Measurements from ENCODE around the gene MOCOS. TPM values are rescaled to one million over a fixed set of nuclear protein-coding genes. Genes with fewer than 3 reads are reported as not detected.

MOCOS gene
- total RNA-seq, 1 experiment from 2014 or later, result 12.1 TPM

GRCh38 chr18:36307513-36307912 is 120.2 kb downstream of the MOCOS start:
- H3K27ac ChIP-seq (ENCODE audit: low read depth, low read length), result no peak overlapping the region
- no peaks in the 10 kb centered on the region for H4K20me1 ChIP-seq (ENCODE audit: insufficient read depth)
- no peak overlapping the region for H3K9ac ChIP-seq (ENCODE audit: low read length)
- intact Hi-C loops (cut with micrococcal nuclease), result no loop called here
- BruUV-seq (replicated peaks), result no TSS peak
- no peaks in the 10 kb centered on the region for H3K9me2 ChIP-seq (ENCODE audit: insufficient read depth)
- POLR2A ChIA-PET, result no interaction called here
- peaks cover 30 to 31% of the 10 kb centered on the region in 2 experiments for H3K4me1 ChIP-seq (ENCODE audit: control insufficient read depth in 1 of 2, insufficient read depth in 2 of 2, low read length in 2 of 2)
- no peak overlapping the region for H3K4me2 ChIP-seq (ENCODE audit: low read length)
- ATAC-seq, result no peak
- no peak for DNase-seq (ENCODE audit: low read depth, low spot score)
- H3K27me3 ChIP-seq (ENCODE audit: insufficient read depth, low read length), result peaks cover 19% of the 10 kb centered on the region
- H3K36me3 ChIP-seq (ENCODE audit: control insufficient read depth in 1 of 2, insufficient read depth in 2 of 2, low read length in 2 of 2), result no peaks in the 10 kb centered on the region
- RAD21 ChIA-PET (ENCODE audit: low non-redundant PET in 1 of 2, low total read pairs in 2 of 2, uncharacterized antibody in 2 of 2, unreplicated experiment in 2 of 2), result no interaction called here
- no peak overlapping the region for H3K4me3 ChIP-seq (replicated peaks in 1 of 2; ENCODE audit: low read depth in 1 of 2, low read length in 2 of 2)
- no peak overlapping the region for H2AFZ ChIP-seq (ENCODE audit: low read depth, low read length, poor library complexity, severe bottlenecking)
- H3K79me2 ChIP-seq (ENCODE audit: insufficient read depth, low read length), result no peaks in the 10 kb centered on the region
- H3K9me3 ChIP-seq (ENCODE audit: control insufficient read depth in 1 of 2, insufficient read depth in 1 of 2, low read depth in 1 of 2, low read length in 2 of 2), result no peaks in the 10 kb centered on the region
- CTCF ChIA-PET, result interaction anchor here (0.8 kb wide), 1 partner anchor 23 kb away, joined by 4 read pairs; no protein-coding TSS in a partner anchor
- TF ChIP-seq ZNF274 (IDR thresholded peaks at IDR 0.05; ENCODE audit: low read depth, low read length) (no peak), ATF3 (IDR thresholded peaks at IDR 0.05) (no peak), POLR2A (IDR thresholded peaks at IDR 0.05; ENCODE audit: borderline replicate concordance, extremely low read depth, insufficient read depth, insufficient read length) (no peak), RAD21 (IDR thresholded peaks at IDR 0.05; ENCODE audit: low read depth) (no peak), SIN3A (IDR thresholded peaks at IDR 0.05; ENCODE audit: low read depth) (no peak), TCF7L2 (IDR thresholded peaks at IDR 0.05; ENCODE audit: borderline replicate concordance, extremely low read depth, insufficient read depth, insufficient read length) (no peak), EGR1 (IDR thresholded peaks at IDR 0.05; ENCODE audit: low read depth) (no peak), ZFX (IDR thresholded peaks at IDR 0.05) (no peak), SP1 (IDR thresholded peaks at IDR 0.05; ENCODE audit: low read depth) (no peak), SRF (IDR thresholded peaks at IDR 0.05; ENCODE audit: low read depth) (no peak), JUND (IDR thresholded peaks at IDR 0.05) (no peak), POLR2AphosphoS5 (IDR thresholded peaks at IDR 0.05; ENCODE audit: low read depth, low read length) (no peak), MAX (IDR thresholded peaks at IDR 0.05) (no peak), REST (IDR thresholded peaks at IDR 0.05; ENCODE audit: low read depth) (no peak), YY1 (IDR thresholded peaks at IDR 0.05; ENCODE audit: extremely low read depth, insufficient replicate concordance, low read depth, low read length) (no peak), FOSL1 (IDR thresholded peaks at IDR 0.05; ENCODE audit: low read depth) (no peak), CBX3 (IDR thresholded peaks at IDR 0.05; ENCODE audit: low read depth) (no peak)
- TF ChIP-seq, protein P1, sequence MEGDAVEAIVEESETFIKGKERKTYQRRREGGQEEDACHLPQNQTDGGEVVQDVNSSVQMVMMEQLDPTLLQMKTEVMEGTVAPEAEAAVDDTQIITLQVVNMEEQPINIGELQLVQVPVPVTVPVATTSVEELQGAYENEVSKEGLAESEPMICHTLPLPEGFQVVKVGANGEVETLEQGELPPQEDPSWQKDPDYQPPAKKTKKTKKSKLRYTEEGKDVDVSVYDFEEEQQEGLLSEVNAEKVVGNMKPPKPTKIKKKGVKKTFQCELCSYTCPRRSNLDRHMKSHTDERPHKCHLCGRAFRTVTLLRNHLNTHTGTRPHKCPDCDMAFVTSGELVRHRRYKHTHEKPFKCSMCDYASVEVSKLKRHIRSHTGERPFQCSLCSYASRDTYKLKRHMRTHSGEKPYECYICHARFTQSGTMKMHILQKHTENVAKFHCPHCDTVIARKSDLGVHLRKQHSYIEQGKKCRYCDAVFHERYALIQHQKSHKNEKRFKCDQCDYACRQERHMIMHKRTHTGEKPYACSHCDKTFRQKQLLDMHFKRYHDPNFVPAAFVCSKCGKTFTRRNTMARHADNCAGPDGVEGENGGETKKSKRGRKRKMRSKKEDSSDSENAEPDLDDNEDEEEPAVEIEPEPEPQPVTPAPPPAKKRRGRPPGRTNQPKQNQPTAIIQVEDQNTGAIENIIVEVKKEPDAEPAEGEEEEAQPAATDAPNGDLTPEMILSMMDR (IDR thresholded peaks at IDR 0.05 in 2 of 3, conservative IDR thresholded peaks at IDR 0.05 in 1 of 3; ENCODE audit: borderline replicate concordance in 1 of 3, insufficient read depth in 1 of 3, low read depth in 2 of 3, low read length in 2 of 3), result no peak
- TF ChIP-seq, protein P2, sequence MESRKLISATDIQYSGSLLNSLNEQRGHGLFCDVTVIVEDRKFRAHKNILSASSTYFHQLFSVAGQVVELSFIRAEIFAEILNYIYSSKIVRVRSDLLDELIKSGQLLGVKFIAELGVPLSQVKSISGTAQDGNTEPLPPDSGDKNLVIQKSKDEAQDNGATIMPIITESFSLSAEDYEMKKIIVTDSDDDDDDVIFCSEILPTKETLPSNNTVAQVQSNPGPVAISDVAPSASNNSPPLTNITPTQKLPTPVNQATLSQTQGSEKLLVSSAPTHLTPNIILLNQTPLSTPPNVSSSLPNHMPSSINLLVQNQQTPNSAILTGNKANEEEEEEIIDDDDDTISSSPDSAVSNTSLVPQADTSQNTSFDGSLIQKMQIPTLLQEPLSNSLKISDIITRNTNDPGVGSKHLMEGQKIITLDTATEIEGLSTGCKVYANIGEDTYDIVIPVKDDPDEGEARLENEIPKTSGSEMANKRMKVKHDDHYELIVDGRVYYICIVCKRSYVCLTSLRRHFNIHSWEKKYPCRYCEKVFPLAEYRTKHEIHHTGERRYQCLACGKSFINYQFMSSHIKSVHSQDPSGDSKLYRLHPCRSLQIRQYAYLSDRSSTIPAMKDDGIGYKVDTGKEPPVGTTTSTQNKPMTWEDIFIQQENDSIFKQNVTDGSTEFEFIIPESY (IDR thresholded peaks at IDR 0.05; ENCODE audit: extremely low read depth, insufficient replicate concordance, low read length), result no peak
